NCI-H1048 (cell line): ENCODE data around the gene KLHL20.
"Not testable (repeated sequence)": the region's sequence is repeated elsewhere in the genome, so short reads cannot be mapped to it uniquely, and the experiment has no call there.

Experiments
- DNase-seq: peaks from one replicate; lab custom pipeline; 2025; lab: John Stamatoyannopoulos, UW

KLHL20 gene

GRCh38 chr1:173714759-173715537 is at the start of gene KLHL20:
Gene KLHL20, plus strand, starts transcription at chr1:173714981. Its CDS starts 1,063 bp downstream, at chr1:173716044.
- DNase-seq: peak; percentile 92

- no peak for DNase-seq
These were observed 48.1 kb upstream of the KLHL20 start for GRCh38 chr1:173666646-173667045.

- DNase-seq: no peak
These were observed 45.3 kb upstream of the KLHL20 start, which contains the start of gene ANKRD45 for GRCh38 chr1:173669491-173669941. Gene ANKRD45, minus strand, starts transcription at chr1:173669851. Its CDS starts 10,433 bp downstream, at chr1:173659418.

- not testable (repeated sequence) for DNase-seq
These were observed 40.3 kb upstream of the KLHL20 start for GRCh38 chr1:173674496-173674895.

GRCh38 chr1:173680152-173680551 is 34.6 kb upstream of the KLHL20 start:
- not testable (repeated sequence) for DNase-seq

- DNase-seq: no peak
These were observed 32.6 kb upstream of the KLHL20 start for GRCh38 chr1:173682184-173682583.

- not testable (repeated sequence) for DNase-seq
These were observed 30.9 kb upstream of the KLHL20 start for GRCh38 chr1:173683838-173684237.

GRCh38 chr1:173685121-173685520 is 29.7 kb upstream of the KLHL20 start:
- DNase-seq: not testable (repeated sequence)

GRCh38 chr1:173688300-173688699 is 26.5 kb upstream of the KLHL20 start:
- DNase-seq: no peak

- DNase-seq: no peak
These were observed 21.5 kb upstream of the KLHL20 start for GRCh38 chr1:173693238-173693637.

GRCh38 chr1:173701299-173701698 is 13.5 kb upstream of the KLHL20 start:
- DNase-seq: not testable (repeated sequence)

GRCh38 chr1:173702736-173703135 is 12.0 kb upstream of the KLHL20 start:
- DNase-seq: no peak

GRCh38 chr1:173705117-173705516 is 9.7 kb upstream of the KLHL20 start:
- no peak for DNase-seq

- DNase-seq: no peak
These were observed 6.0 kb upstream of the KLHL20 start for GRCh38 chr1:173708787-173709186.

GRCh38 chr1:173714441-173714758 is 381 bp upstream of the KLHL20 start:
- no peak for DNase-seq

- DNase-seq: no peak
These were observed 710 bp downstream of the KLHL20 start for GRCh38 chr1:173715538-173715844.

- no peak for DNase-seq
These were observed 2.5 kb downstream of the KLHL20 start for GRCh38 chr1:173717238-173717637.

- not testable (repeated sequence) for DNase-seq
These were observed 16.6 kb downstream of the KLHL20 start for GRCh38 chr1:173731331-173731730.

- no peak for DNase-seq
These were observed 19.1 kb downstream of the KLHL20 start for GRCh38 chr1:173733912-173734311.

GRCh38 chr1:173736104-173736503 is 21.3 kb downstream of the KLHL20 start:
- not testable (repeated sequence) for DNase-seq

GRCh38 chr1:173742203-173742886 is 27.6 kb downstream of the KLHL20 start:
- DNase-seq: no peak

GRCh38 chr1:173744651-173745050 is 29.9 kb downstream of the KLHL20 start:
- no peak for DNase-seq

GRCh38 chr1:173749137-173749536 is 34.4 kb downstream of the KLHL20 start:
- DNase-seq: no peak
